Hepatocyte (in vitro differentiated cells): Measurements from ENCODE around the gene REX1BD.

Experiments used
- EZH2 ChIP-seq: fragments of 200-600 bp; sonication (generic); IDR thresholded peaks from 2 replicates; pipeline ENCODE4 v1.6.1; 2016; ENCODE audit warnings: antibody characterized with exemption, mild to moderate bottlenecking, borderline replicate concordance
- TF ChIP-seq, protein P1 (sequence below): fragments of 200-600 bp; sonication (generic); IDR thresholded peaks from 2 replicates; pipeline ENCODE4 v1.5.1; 2016; ENCODE audit warnings: antibody characterized with exemption, mild to moderate bottlenecking; ENCODE audit not compliant: poor library complexity

DNA sequence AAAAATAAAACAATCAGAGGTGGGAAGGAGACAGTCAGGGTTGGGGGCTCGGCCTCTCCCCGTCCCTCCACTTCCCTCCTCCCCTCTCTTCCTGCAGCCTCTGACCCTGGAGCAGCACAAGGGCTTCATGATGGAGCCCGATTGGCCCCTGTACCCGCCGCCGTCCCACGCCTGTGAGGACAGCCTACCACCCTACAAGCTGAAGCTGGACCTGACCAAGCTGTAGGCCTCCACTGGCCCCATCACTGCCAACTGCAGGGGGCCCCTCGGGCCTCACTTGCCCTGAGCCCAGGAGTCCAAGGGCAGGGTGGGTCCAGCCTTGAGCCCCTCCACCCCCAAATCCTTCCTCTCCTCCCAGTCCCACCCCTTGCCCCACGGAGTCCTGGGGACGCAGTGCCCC lies 31.7 kb downstream of the REX1BD start:
- TF ChIP-seq, protein P1, sequence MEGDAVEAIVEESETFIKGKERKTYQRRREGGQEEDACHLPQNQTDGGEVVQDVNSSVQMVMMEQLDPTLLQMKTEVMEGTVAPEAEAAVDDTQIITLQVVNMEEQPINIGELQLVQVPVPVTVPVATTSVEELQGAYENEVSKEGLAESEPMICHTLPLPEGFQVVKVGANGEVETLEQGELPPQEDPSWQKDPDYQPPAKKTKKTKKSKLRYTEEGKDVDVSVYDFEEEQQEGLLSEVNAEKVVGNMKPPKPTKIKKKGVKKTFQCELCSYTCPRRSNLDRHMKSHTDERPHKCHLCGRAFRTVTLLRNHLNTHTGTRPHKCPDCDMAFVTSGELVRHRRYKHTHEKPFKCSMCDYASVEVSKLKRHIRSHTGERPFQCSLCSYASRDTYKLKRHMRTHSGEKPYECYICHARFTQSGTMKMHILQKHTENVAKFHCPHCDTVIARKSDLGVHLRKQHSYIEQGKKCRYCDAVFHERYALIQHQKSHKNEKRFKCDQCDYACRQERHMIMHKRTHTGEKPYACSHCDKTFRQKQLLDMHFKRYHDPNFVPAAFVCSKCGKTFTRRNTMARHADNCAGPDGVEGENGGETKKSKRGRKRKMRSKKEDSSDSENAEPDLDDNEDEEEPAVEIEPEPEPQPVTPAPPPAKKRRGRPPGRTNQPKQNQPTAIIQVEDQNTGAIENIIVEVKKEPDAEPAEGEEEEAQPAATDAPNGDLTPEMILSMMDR = no peak
- no peak for TF ChIP-seq EZH2
